HCT116 (cell line): ENCODE data around the gene PSPC1.

Source experiments
- CTCF ChIP-seq, 3 experiments: fragments of 200-600 bp in 1 of 3; sonication (generic) in 1 of 3; IDR thresholded peaks in 2 of 3; conservative IDR thresholded peaks in 1 of 3; 2 replicates each; pipeline ENCODE4 v1.5.1; 2012 to 2017; ENCODE audit warnings: low read depth in 2 of 3, low read length in 2 of 3, antibody characterized with exemption in 1 of 3, borderline replicate concordance in 1 of 3, control low read depth in 1 of 3, mild to moderate bottlenecking in 1 of 3, mixed read lengths in 1 of 3, mixed run types in 1 of 3, moderate library complexity in 1 of 3; ENCODE audit not compliant: insufficient read depth in 1 of 3
- EZH2 ChIP-seq: fragments of 200-600 bp; sonication (generic); IDR thresholded peaks from 2 replicates; pipeline ENCODE4 v1.6.1; 2017; ENCODE audit warnings: antibody characterized with exemption, mixed run types
- POLR2A ChIP-seq: IDR thresholded peaks from 2 replicates; pipeline ENCODE4 v1.7.0; 2011; ENCODE audit warnings: borderline replicate concordance; ENCODE audit not compliant: insufficient read depth, insufficient read length; ENCODE audit errors: extremely low read depth
- POLR2AphosphoS5 ChIP-seq: IDR thresholded peaks from 2 replicates; pipeline ENCODE4 v1.6.1; 2011; ENCODE audit warnings: mild to moderate bottlenecking, low read depth, low read length, moderate library complexity
- RAD21 ChIP-seq: IDR thresholded peaks from 2 replicates; pipeline ENCODE4 v1.6.1; 2012; ENCODE audit warnings: low read depth, mild to moderate bottlenecking
- ZNF274 ChIP-seq: fragments of 200-500 bp; sonication (Bioruptor generic); IDR thresholded peaks from 2 replicates; pipeline ENCODE4 v1.6.1; 2014; ENCODE audit warnings: mild to moderate bottlenecking, low read depth, low read length, inconsistent platforms

DNA sequence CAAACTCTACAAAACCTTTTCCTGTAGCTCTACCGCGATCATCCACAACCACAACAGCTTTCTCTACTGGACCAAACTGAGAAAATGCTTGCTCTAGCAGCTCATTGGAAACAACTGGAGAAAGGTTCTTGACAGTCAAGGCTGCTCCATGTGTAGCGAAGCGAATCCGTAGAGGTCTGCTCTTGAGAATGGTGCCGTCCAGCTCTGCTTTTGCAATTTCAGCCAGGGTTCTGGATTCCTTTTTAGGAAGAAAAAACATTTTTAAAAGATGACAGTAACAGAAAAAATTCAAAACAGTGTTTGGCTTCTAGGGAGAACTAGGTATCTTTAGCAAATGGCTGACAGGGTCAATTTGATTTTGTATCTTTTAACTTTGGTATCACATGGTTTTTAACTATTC is 10.4 kb downstream of the PSPC1 start:
- TF ChIP-seq CTCF (IDR thresholded peaks at IDR 0.05 in 2 of 3, conservative IDR thresholded peaks at IDR 0.05 in 1 of 3; ENCODE audit: borderline replicate concordance in 1 of 3, insufficient read depth in 1 of 3, low read depth in 2 of 3, low read length in 2 of 3) (no peak), EZH2 (no peak), POLR2A (no peak), POLR2AphosphoS5 (no peak), ZNF274 (no peak), RAD21 (no peak)
